Osteocyte (in vitro differentiated cells): ENCODE data around the gene BCL7B. TPM values are rescaled to one million over a fixed set of nuclear protein-coding genes. Genes with fewer than 3 reads are reported as not detected.
"Not testable (repeated sequence)": the region's sequence is repeated elsewhere in the genome, so short reads cannot be mapped to it uniquely, and the experiment has no call there.

Source experiments
- DNase-seq: peaks from one replicate; pipeline ENCODE4 v3.0.0; 2021; ENCODE audit warnings: mixed read lengths; ENCODE audit not compliant: unreplicated experiment; ENCODE audit errors: extremely low spot score
- H3K27ac Mint-ChIP-seq: one replicate; pipeline ENCODE4 v1.8.0; 2021; ENCODE audit warnings: mild to moderate bottlenecking, mixed read lengths; ENCODE audit not compliant: unreplicated experiment
- H3K27me3 Mint-ChIP-seq: one replicate; pipeline ENCODE4 v1.8.0; 2021; ENCODE audit warnings: mixed read lengths; ENCODE audit not compliant: unreplicated experiment
- H3K36me3 Mint-ChIP-seq: one replicate; pipeline ENCODE4 v1.8.0; 2021; ENCODE audit warnings: mixed read lengths; ENCODE audit not compliant: unreplicated experiment
- H3K4me1 Mint-ChIP-seq: one replicate; pipeline ENCODE4 v1.8.0; 2021; ENCODE audit warnings: mixed read lengths; ENCODE audit not compliant: unreplicated experiment
- H3K4me3 Mint-ChIP-seq: one replicate; pipeline ENCODE4 v1.8.0; 2021; ENCODE audit warnings: mild to moderate bottlenecking, moderate library complexity, mixed read lengths; ENCODE audit not compliant: unreplicated experiment
- H3K9me3 Mint-ChIP-seq: one replicate; pipeline ENCODE4 v1.8.0; 2021; ENCODE audit warnings: mixed read lengths; ENCODE audit not compliant: unreplicated experiment
- CTCF ChIP-seq: fragments of 200-600 bp; sonication (generic); IDR thresholded peaks from 2 replicates; pipeline ENCODE4 v1.5.0; 2021; ENCODE audit warnings: antibody characterized with exemption, mild to moderate bottlenecking, moderate library complexity
- total RNA-seq: library from RNA; stranded (reverse); gene quantifications from 2 replicates; pipeline ENCODE4 v1.2.1, GENCODE V29; 2021

Gene BCL7B
- total RNA-seq, 1 donor from 2014 or later = 41.8 TPM

DNA sequence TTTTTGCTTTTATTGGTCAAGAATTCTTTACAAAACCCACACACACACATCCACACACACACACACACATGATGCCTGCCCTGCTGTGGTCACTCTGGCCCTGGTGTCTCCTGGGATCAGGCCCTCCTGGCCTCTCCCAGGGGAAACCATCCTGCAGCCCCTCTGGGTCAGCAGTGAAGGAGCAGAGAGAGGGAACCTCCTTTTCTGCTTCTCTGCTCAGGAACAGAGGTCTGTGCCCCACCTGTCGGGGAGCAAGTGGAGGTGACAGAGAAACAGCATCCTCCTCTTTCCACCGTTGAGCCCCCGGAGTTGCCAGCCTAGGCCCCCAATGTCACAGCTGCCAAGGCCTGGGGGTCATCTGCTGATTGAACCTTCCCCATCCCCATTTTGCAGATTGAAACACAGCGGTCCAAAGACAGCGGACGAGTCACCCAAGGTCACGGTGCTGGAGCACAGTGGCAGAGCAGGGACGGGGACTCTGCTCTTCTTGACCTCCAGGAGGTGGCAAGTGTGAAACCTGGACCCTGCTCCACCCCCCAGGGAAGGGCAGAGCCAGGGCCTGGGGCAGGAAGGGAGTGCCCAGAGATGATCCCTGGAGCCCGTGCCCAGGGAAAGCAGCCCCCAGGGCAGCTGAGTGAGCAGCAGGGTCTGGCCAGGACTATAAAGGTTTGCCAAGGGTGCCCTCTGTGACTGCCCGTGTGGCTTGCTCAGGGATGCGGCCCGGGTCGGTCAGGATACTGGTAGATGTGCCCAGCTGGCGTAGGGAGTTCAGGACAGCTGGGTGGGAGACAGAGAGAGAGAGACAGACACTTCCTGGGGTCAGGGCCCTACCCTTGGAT lies 35.9 kb upstream of the BCL7B start:
- H3K4me1 Mint-ChIP-seq = no peaks in the 10 kb centered on the region
- H3K27ac Mint-ChIP-seq = no peak overlapping the region
- no peak for DNase-seq
- no peak overlapping the region for H3K4me3 Mint-ChIP-seq
- H3K36me3 Mint-ChIP-seq = no peaks in the 10 kb centered on the region
- H3K27me3 Mint-ChIP-seq = peaks cover 17% of the 10 kb centered on the region
- H3K9me3 Mint-ChIP-seq = no peaks in the 10 kb centered on the region
- no peak for TF ChIP-seq CTCF

DNA sequence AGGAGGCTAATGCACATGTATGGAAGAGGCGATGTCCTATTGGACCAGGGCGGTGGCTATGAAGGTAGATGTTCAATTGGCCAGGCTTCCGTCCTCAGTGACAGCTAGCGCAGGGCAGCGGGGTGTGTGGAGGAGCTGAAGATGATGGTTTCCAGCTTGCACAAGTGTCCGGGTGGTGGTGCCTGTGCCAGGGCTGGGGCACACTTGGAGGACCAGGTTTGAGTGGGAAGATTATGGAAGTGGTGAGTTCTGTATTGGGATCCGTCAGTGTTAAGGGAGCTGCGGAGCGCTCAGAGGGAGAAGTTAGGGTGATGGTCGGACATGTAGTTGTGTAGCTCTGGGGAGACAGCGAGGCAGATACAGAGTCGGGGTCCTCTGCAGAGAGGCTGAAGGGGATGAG lies 29.4 kb upstream of the BCL7B start:
- Mint-ChIP-seq H3K36me3 (no peaks in the 10 kb centered on the region), H3K27ac (no peak overlapping the region), H3K4me1 (peaks cover under 1% of the 10 kb centered on the region), H3K9me3 (no peaks in the 10 kb centered on the region), H3K4me3 (no peak overlapping the region), H3K27me3 (peaks cover 2% of the 10 kb centered on the region)
- no peak for DNase-seq
- no peak for TF ChIP-seq CTCF

- Mint-ChIP-seq H3K27me3 (peaks cover 2% of the 10 kb centered on the region), H3K4me1 (peaks cover 4% of the 10 kb centered on the region), H3K36me3 (no peaks in the 10 kb centered on the region), H3K9me3 (no peaks in the 10 kb centered on the region), H3K27ac (no peak overlapping the region), H3K4me3 (no peak overlapping the region)
- no peak for TF ChIP-seq CTCF
- DNase-seq = no peak
These were observed 27.7 kb upstream of the BCL7B start for GRCh38 chr7:73585196-73585595.

GRCh38 chr7:73582664-73583202 lies 25.2 kb upstream of the BCL7B start:
- no peak overlapping the region for H3K27ac Mint-ChIP-seq
- H3K9me3 Mint-ChIP-seq = no peaks in the 10 kb centered on the region
- DNase-seq = no peak
- H3K27me3 Mint-ChIP-seq = peaks cover 2% of the 10 kb centered on the region
- H3K4me3 Mint-ChIP-seq = no peak overlapping the region
- TF ChIP-seq CTCF = no peak
- H3K36me3 Mint-ChIP-seq = no peaks in the 10 kb centered on the region
- H3K4me1 Mint-ChIP-seq = peaks cover 11% of the 10 kb centered on the region

DNA sequence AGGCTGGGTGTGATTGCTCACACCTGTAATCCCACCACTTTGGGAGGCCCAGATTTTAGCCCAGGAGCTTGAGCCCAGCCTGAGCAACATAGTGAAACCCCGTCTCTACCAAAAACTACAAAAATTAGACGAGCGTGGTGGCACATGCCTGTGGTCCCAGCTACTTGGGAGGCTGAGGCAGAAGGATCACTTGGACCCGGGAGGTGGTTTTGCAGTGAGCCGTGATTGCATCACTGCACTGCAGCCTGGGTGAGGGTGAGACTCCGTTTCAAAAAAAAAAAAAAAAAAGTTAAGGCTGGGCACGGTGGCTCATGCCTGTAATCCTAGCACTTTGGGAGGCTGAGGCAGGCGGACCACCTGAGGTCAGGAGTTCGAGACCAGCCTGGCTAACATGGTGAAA lies 23.5 kb upstream of the BCL7B start:
- not testable (repeated sequence) for H3K27me3 Mint-ChIP-seq, H3K36me3 Mint-ChIP-seq, H3K9me3 Mint-ChIP-seq, H3K4me3 Mint-ChIP-seq, H3K27ac Mint-ChIP-seq, DNase-seq
- peaks cover 26% of the 10 kb centered on the region for H3K4me1 Mint-ChIP-seq
